ENCODE results near the gene CGREF1.

DNA sequence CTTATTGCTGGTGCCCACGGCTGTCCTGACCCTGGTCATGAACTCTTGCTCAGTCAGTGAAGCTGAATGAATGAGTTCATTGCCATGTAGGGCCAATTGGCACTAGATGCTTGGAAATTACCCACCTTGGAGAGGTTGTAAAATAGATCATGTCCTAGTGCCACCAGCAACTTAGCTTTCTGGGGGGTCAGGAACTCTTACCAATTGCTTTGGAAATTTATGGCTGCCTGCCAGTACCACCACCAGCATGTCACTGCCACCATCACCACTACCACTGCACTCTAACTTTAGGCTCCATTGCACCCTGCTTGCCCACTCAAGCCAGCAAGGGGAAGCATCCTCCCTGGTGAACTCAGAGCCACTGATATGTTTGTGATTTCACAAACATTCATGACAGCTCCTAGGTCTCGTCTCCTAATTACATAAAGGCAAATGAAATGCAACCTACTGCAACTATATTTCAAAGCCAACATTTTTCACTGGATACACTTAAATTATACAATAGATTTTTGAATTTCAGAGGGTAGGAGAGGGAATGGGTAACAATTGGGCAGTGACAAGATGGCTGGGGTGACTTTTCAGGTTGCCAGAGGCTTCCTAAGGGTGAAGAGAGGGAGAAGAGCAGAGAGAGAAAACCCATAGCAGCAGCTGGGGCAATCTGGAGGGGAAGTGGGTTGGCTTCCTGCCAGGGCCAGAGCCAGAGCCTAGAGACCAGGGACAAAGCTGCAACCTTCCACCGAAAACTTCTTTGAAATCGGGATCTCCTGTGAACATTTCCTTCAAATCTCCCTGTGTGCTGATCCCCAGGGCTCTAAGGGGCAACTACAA, 44.0 kb downstream of the CGREF1 start:
- TF ChIP-seq, protein P1, sequence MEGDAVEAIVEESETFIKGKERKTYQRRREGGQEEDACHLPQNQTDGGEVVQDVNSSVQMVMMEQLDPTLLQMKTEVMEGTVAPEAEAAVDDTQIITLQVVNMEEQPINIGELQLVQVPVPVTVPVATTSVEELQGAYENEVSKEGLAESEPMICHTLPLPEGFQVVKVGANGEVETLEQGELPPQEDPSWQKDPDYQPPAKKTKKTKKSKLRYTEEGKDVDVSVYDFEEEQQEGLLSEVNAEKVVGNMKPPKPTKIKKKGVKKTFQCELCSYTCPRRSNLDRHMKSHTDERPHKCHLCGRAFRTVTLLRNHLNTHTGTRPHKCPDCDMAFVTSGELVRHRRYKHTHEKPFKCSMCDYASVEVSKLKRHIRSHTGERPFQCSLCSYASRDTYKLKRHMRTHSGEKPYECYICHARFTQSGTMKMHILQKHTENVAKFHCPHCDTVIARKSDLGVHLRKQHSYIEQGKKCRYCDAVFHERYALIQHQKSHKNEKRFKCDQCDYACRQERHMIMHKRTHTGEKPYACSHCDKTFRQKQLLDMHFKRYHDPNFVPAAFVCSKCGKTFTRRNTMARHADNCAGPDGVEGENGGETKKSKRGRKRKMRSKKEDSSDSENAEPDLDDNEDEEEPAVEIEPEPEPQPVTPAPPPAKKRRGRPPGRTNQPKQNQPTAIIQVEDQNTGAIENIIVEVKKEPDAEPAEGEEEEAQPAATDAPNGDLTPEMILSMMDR (conservative IDR thresholded peaks at IDR 0.05; ENCODE audit: low read depth, low read length) = no peak
- TF ChIP-seq EZH2 (IDR thresholded peaks at IDR 0.05; ENCODE audit: low read length, unreplicated experiment) (no peak), EZH2phosphoT487 (IDR thresholded peaks at IDR 0.05; ENCODE audit: borderline replicate concordance, low read length) (no peak)

Data from PC-3 (cell line).